CD8-positive, alpha-beta memory T cell (primary cell): ENCODE measurements around the gene C12orf57. TPM values are rescaled to one million over a fixed set of nuclear protein-coding genes. Genes with fewer than 3 reads are reported as not detected.

ENCODE experiments used
- CTCF ChIA-PET: fragments of 350-600 bp; sonication (Branson Sonifier 250); formaldehyde crosslinking; loops from one replicate; lab custom pipeline; 2021; ENCODE audit warnings: antibody characterized with exemption; lab: Charles Lee
- POLR2A ChIA-PET: fragments of 350-600 bp; sonication (Branson Sonifier 250); formaldehyde crosslinking; loops from one replicate; lab custom pipeline; 2021; ENCODE audit warnings: antibody characterized with exemption; lab: Charles Lee
- DNase-seq, 5 donors: peaks; one replicate each; pipeline versions ENCODE4 v3.0.0 to v3.0.0-alpha.2; 2020 to 2022; ENCODE audit warnings: mixed read lengths in 1 of 5
- H3K27ac ChIP-seq: one replicate; pipeline ENCODE4 v1.7.0; 2013; ENCODE audit warnings: low read depth, mild to moderate bottlenecking, low read length, moderate library complexity
- H3K27me3 ChIP-seq: 2 replicates; pipeline ENCODE4 v1.7.0; 2013; ENCODE audit warnings: low read length, mild to moderate bottlenecking; ENCODE audit not compliant: insufficient read depth, poor library complexity, severe bottlenecking
- H3K36me3 ChIP-seq: 2 replicates; pipeline ENCODE4 v1.7.0; 2013; ENCODE audit warnings: mild to moderate bottlenecking, low read length, moderate library complexity; ENCODE audit not compliant: insufficient read depth
- H3K4me1 ChIP-seq: 2 replicates; pipeline ENCODE4 v1.7.0; 2013; ENCODE audit warnings: mild to moderate bottlenecking, low read length, moderate library complexity; ENCODE audit not compliant: insufficient read depth
- H3K4me3 ChIP-seq: 2 replicates; pipeline ENCODE4 v1.7.0; 2013; ENCODE audit warnings: mild to moderate bottlenecking, low read length
- H3K9me3 ChIP-seq: 2 replicates; pipeline ENCODE4 v1.7.0; 2013; ENCODE audit warnings: mild to moderate bottlenecking, low read length
- H3K27ac Mint-ChIP-seq, 8 donors: one replicate each; pipeline ENCODE4 v1.8.0; 2020 to 2021; ENCODE audit warnings: mixed read lengths in 8 of 8, mild to moderate bottlenecking in 6 of 8, inconsistent platforms in 3 of 8, moderate library complexity in 3 of 8
- H3K27me3 Mint-ChIP-seq, 2 donors: one replicate each; pipeline ENCODE4 v1.8.0; 2020 to 2021; ENCODE audit warnings: mixed read lengths in 2 of 2, mild to moderate bottlenecking in 1 of 2, moderate library complexity in 1 of 2
- H3K36me3 Mint-ChIP-seq, 3 donors: one replicate each; pipeline ENCODE4 v1.8.0; 2020 to 2021; ENCODE audit warnings: mixed read lengths in 3 of 3, inconsistent platforms in 1 of 3, mild to moderate bottlenecking in 1 of 3
- H3K4me1 Mint-ChIP-seq, 3 donors: one replicate each; pipeline ENCODE4 v1.8.0; 2020 to 2021; ENCODE audit warnings: mixed read lengths in 3 of 3, inconsistent platforms in 1 of 3, mild to moderate bottlenecking in 1 of 3
- H3K4me3 Mint-ChIP-seq, 7 donors: one replicate each; pipeline ENCODE4 v1.8.0; 2020 to 2021; ENCODE audit warnings: mixed read lengths in 7 of 7, mild to moderate bottlenecking in 6 of 7, moderate library complexity in 4 of 7, inconsistent platforms in 2 of 7
- H3K9me3 Mint-ChIP-seq, 5 donors: one replicate each; pipeline ENCODE4 v1.8.0; 2020 to 2022; ENCODE audit warnings: mixed read lengths in 5 of 5, mild to moderate bottlenecking in 3 of 5, moderate library complexity in 2 of 5, inconsistent platforms in 1 of 5
- polyA plus RNA-seq: library from polyadenylated mRNA; unstranded; fragments of 300-500 nt; fragmentation: Illumina TruSeq; gene quantifications from one replicate; pipeline ENCODE4 v1.2.3, GENCODE V29; 2021
- total RNA-seq, 2 experiments: library from RNA; stranded (reverse); gene quantifications; one replicate each; pipeline ENCODE4 v1.2.3, GENCODE V29; 2021

Gene C12orf57
- total and polyA plus RNA-seq, 3 experiments from 2014 or later, result 259 to 304 (median 297) TPM

- Mint-ChIP-seq H3K36me3 (peaks cover 11 to 56% (median 11%) of the 10 kb centered on the region in 3 donors), H3K4me3 (peak overlapping the region; percentile 55 to 92 (median 85)), H3K9me3 (no peaks in the 10 kb centered on the region), H3K27me3 (no peaks in the 10 kb centered on the region), H3K4me1 (peaks cover 72 to 88% (median 78%) of the 10 kb centered on the region in 3 donors), H3K27ac (peak overlapping the region; percentile 94 to 100 (median 99))
- peaks cover 42% of the 10 kb centered on the region for H3K36me3 ChIP-seq
- H3K27ac ChIP-seq, result peak overlapping the region; percentile 86
- no peaks in the 10 kb centered on the region for H3K9me3 ChIP-seq
- ChIA-PET POLR2A (interaction anchor here (1.0 to 13.3 kb wide), 10 partner anchors 9 to 95 kb away, joined by 3 to 481 read pairs (median 6); partner anchors contain the start of genes C12orf57, LPCAT3, PTPN6 and RNU7-1), CTCF (interaction anchor here (1.2 to 13.3 kb wide), 8 partner anchors 9 to 153 kb away, joined by 3 to 815 read pairs (median 14); partner anchors contain the start of genes ATN1, C12orf57, PTPN6 and RNU7-1)
- H3K4me1 ChIP-seq, result peaks cover 87% of the 10 kb centered on the region
- H3K4me3 ChIP-seq, result peak overlapping the region; percentile 54
- peak in 1 of 5 donors; percentile 52 for DNase-seq
- H3K27me3 ChIP-seq, result no peaks in the 10 kb centered on the region
Observed at GRCh38 chr12:6959805-6960592, 16.2 kb downstream of the C12orf57 start.

DNA sequence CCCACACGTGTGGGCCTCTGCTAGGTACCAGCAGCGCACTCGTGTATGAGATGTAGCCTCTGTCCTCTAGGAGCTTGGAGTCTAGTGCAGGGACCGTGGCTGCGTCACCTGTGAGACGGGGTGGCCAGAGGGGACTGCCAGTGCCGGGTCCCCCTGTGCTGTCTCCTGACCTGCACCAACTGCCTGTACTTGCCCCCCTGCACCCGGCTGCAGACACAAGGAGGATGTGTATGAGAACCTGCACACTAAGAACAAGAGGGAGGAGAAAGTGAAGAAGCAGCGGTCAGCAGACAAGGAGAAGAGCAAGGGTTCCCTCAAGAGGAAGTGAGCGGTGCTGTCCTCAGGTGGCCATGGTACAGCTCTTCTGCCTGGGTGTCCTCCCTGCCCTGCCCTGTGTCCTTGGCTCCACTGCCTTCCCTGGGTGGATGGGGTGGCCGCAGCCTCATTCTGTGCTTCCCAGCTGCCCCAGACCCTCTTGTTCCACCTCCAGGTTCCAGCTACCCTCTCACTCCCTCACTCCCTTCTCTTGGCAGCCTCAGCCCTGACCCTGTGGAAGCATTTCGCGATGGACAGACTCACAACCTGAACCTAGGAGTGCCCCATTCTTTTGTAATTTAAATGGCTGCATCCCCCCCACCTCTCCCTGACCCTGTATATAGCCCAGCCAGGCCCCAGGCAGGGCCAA lies 16.9 kb downstream of the C12orf57 start:
- Mint-ChIP-seq H3K4me3 (peak overlapping the region; percentile 80 to 92 (median 85)), H3K9me3 (no peaks in the 10 kb centered on the region), H3K36me3 (peaks cover 11 to 57% (median 16%) of the 10 kb centered on the region in 3 donors), H3K27me3 (no peaks in the 10 kb centered on the region), H3K27ac (peak overlapping the region; percentile 94 to 100 (median 98)), H3K4me1 (peaks cover 67 to 85% (median 77%) of the 10 kb centered on the region in 3 donors)
- Histone ChIP-seq H3K27me3 (no peaks in the 10 kb centered on the region), H3K27ac (peak overlapping the region; percentile 86), H3K9me3 (no peaks in the 10 kb centered on the region), H3K36me3 (peaks cover 45% of the 10 kb centered on the region), H3K4me3 (peak overlapping the region; percentile 4), H3K4me1 (peaks cover 84% of the 10 kb centered on the region)
- DNase-seq, result peak in 2 of 5 donors; percentile 53 to 64
- CTCF ChIA-PET, result interaction anchor here (1.2 to 13.3 kb wide), 9 partner anchors 9 to 93 kb away, joined by 3 to 815 read pairs (median 8); partner anchors contain the start of genes ATN1, C12orf57, PTPN6 and RNU7-1
- POLR2A ChIA-PET, result interaction anchor here (0.7 to 13.3 kb wide), 11 partner anchors 13 to 96 kb away, joined by 3 to 481 read pairs (median 6); partner anchors contain the start of genes C12orf57, LPCAT3, PTPN6 and RNU7-1

DNA sequence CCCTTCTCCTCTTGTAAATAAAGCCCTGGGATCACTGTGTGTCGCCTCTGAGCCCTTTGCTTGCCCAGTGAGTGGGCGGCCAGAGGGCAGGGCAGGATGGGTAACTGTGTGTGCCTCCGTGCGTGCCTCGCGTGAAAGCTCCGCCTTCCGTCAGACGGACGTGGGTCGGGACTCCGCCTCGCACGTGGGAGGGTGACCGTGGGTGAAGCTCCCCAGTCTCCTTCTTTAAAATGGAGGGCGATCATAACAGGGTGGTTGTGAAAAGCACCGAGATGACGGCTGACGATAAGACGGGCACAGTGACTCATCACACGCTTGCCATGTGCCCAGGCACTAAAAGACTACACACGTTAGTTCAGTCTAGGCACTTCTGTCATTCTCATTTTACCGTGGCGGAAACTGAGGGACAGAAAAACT lies 17.5 kb downstream of the C12orf57 start:
- Mint-ChIP-seq H3K27me3 (no peaks in the 10 kb centered on the region), H3K27ac (peak overlapping the region; percentile 94 to 100 (median 98)), H3K36me3 (peaks cover 11 to 57% (median 19%) of the 10 kb centered on the region in 3 donors), H3K4me1 (peaks cover 61 to 80% (median 74%) of the 10 kb centered on the region in 3 donors), H3K4me3 (peak overlapping the region; percentile 80 to 92 (median 85)), H3K9me3 (no peaks in the 10 kb centered on the region)
- H3K9me3 ChIP-seq, result no peaks in the 10 kb centered on the region
- DNase-seq, result peak; percentile 82 to 95 (median 88)
- peaks cover 78% of the 10 kb centered on the region for H3K4me1 ChIP-seq
- H3K36me3 ChIP-seq, result peaks cover 50% of the 10 kb centered on the region
- ChIA-PET POLR2A (interaction anchor here (0.7 to 13.3 kb wide), 12 partner anchors 14 to 97 kb away, joined by 3 to 481 read pairs (median 6); partner anchors contain the start of genes C12orf57, LPCAT3, PTPN6 and RNU7-1), CTCF (interaction anchor here (1.2 to 13.3 kb wide), 8 partner anchors 8 to 94 kb away, joined by 3 to 815 read pairs (median 15); partner anchors contain the start of genes ATN1, C12orf57, PTPN6 and RNU7-1)
- H3K27ac ChIP-seq, result peak overlapping the region; percentile 86
- peak overlapping the region; percentile 4 for H3K4me3 ChIP-seq
- no peaks in the 10 kb centered on the region for H3K27me3 ChIP-seq

DNA sequence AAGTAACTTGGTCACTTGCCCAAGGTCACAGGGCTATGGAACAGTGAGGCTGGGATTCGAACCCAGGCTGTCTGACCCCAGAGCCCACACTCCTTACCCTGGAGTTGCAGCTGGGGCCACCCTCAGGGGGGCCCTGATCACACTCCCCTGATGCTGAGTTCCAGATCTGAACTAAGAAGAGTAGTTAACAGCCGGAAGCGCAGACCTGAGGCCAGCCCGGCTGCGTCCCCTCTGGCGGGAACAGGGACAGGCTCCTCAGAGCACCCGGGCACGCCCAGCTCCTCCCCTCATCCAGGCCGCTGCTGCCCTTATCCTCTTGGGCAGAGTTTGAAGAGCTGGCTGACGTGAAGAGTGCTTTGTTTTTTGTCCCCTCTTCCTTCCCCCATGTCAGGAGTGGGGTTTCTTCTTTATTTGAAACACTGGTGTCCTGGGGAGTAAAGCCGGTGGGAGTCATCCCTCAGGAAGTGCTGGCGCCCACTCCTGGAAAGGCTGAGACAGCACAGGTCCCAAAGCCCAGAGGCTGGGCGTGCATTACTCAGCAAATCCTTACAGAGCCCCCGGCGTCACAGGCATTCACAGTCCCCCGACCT lies 18.0 kb downstream of the C12orf57 start:
- peak overlapping the region; percentile 4 for H3K4me3 ChIP-seq
- Mint-ChIP-seq H3K4me3 (peak overlapping the region; percentile 80 to 92 (median 85)), H3K4me1 (peaks cover 58 to 75% (median 71%) of the 10 kb centered on the region in 3 donors), H3K36me3 (peaks cover 10 to 56% (median 21%) of the 10 kb centered on the region in 3 donors), H3K27ac (peak overlapping the region; percentile 94 to 100 (median 98)), H3K27me3 (no peaks in the 10 kb centered on the region), H3K9me3 (no peaks in the 10 kb centered on the region)
- H3K36me3 ChIP-seq, result peaks cover 49% of the 10 kb centered on the region
- ChIA-PET POLR2A (interaction anchor here (0.7 to 13.3 kb wide), 13 partner anchors 14 to 92 kb away, joined by 3 to 481 read pairs (median 4); partner anchors contain the start of genes C12orf57, LPCAT3, PTPN6 and RNU7-1), CTCF (interaction anchor here (1.2 to 13.3 kb wide), 8 partner anchors 8 to 94 kb away, joined by 3 to 815 read pairs (median 15); partner anchors contain the start of genes ATN1, C12orf57, PTPN6 and RNU7-1)
- DNase-seq, result peak in 2 of 5 donors; percentile 41 to 55
- no peaks in the 10 kb centered on the region for H3K27me3 ChIP-seq
- peak overlapping the region; percentile 86 for H3K27ac ChIP-seq
- H3K4me1 ChIP-seq, result peaks cover 73% of the 10 kb centered on the region
- no peaks in the 10 kb centered on the region for H3K9me3 ChIP-seq

DNA sequence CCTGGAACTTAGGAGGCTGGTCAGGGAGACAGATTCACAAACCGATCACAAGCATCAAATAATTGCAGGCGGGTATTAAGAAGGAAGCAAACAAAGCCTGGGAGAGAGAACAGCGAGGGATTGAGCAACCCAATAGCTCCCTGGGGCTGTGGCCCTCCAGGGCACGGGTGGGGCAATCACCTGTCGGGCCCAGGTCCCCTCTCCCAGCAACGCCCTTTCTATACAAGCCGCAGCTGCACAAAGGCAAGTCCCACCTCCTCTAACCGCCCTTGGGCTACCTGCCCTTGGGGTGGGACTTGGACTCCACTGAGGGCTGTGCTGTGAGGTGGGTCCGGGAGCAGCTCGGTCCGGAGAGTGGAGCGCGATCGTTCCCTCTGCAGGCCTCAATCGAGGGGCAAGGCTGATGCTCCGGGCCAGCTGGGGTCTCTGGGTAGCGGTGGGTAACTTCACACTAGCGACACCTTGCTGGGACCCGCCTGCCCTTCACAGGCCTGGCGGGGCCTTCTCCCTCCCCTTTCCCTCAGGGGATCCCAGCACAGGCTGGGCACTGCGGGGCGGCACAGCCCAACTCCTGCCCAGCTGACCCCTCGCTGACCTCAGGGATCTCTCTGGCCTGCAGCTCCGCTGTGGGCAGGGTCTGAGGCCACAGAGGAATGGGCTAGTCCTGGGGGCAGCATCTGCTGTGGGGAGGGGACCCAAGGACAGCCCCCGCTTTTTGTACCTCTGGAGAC lies 18.6 kb downstream of the C12orf57 start:
- Histone ChIP-seq H3K27me3 (no peaks in the 10 kb centered on the region), H3K9me3 (no peaks in the 10 kb centered on the region), H3K36me3 (peaks cover 47% of the 10 kb centered on the region), H3K4me3 (peak overlapping the region; percentile 4), H3K27ac (peak overlapping the region; percentile 86), H3K4me1 (peaks cover 67% of the 10 kb centered on the region)
- H3K9me3 Mint-ChIP-seq, result no peaks in the 10 kb centered on the region
- peaks cover 5 to 57% (median 21%) of the 10 kb centered on the region in 3 donors for H3K36me3 Mint-ChIP-seq
- H3K27ac Mint-ChIP-seq, result peak overlapping the region; percentile 94 to 100 (median 98)
- peak in 1 of 5 donors; percentile 43 for DNase-seq
- POLR2A ChIA-PET, result interaction anchor here (0.7 to 13.3 kb wide), 5 partner anchors 15 to 90 kb away, joined by 3 to 481 read pairs (median 4); partner anchors contain the start of genes C12orf57, PTPN6, RNU7-1 and SPSB2
- H3K4me3 Mint-ChIP-seq, result peak overlapping the region; percentile 79 to 92 (median 83)
- H3K4me1 Mint-ChIP-seq, result peaks cover 51 to 68% (median 65%) of the 10 kb centered on the region in 3 donors
- CTCF ChIA-PET, result interaction anchor here (0.6 to 13.3 kb wide), 7 partner anchors 15 to 95 kb away, joined by 3 to 815 read pairs (median 22); partner anchors contain the start of genes ATN1, C12orf57, PTPN6 and RNU7-1
- H3K27me3 Mint-ChIP-seq, result no peaks in the 10 kb centered on the region

- no peak overlapping the region for H3K4me3 ChIP-seq
- H3K9me3 ChIP-seq, result no peaks in the 10 kb centered on the region
- Mint-ChIP-seq H3K27me3 (no peaks in the 10 kb centered on the region), H3K9me3 (no peaks in the 10 kb centered on the region), H3K4me3 (no peak overlapping the region), H3K27ac (peak overlapping the region in 5 of 8 donors; percentile 33 to 100 (median 83)), H3K4me1 (peaks cover 44 to 61% (median 58%) of the 10 kb centered on the region in 3 donors), H3K36me3 (peaks cover 5 to 58% (median 19%) of the 10 kb centered on the region in 3 donors)
- H3K4me1 ChIP-seq, result peaks cover 60% of the 10 kb centered on the region
- ChIA-PET CTCF (interaction anchor here (0.6 to 13.3 kb wide), 8 partner anchors 21 to 94 kb away, joined by 3 to 815 read pairs (median 12); partner anchors contain the start of genes ATN1, C12orf57, ENO2 and PTPN6), POLR2A (interaction anchor here (0.8 to 13.3 kb wide), 5 partner anchors 15 to 111 kb away, joined by 3 to 481 read pairs (median 5); partner anchors contain the start of genes C12orf57, ENO2, PTPN6 and RNU7-1)
- H3K27me3 ChIP-seq, result no peaks in the 10 kb centered on the region
- no peak overlapping the region for H3K27ac ChIP-seq
- DNase-seq, result peak in 1 of 5 donors; percentile 51
- peaks cover 47% of the 10 kb centered on the region for H3K36me3 ChIP-seq
Observed at GRCh38 chr12:6963016-6963731, 19.4 kb downstream of the C12orf57 start.
